HEK293 (cell line): ENCODE data around the gene TBC1D22A.
A peak's percentile ranks its signal among the peaks of the same experiment; 100 is the strongest.

ENCODE experiments used
- CTCF ChIA-PET: fragments of 350-600 bp; formaldehyde crosslinking; extraction: SDS; loops from one replicate; lab custom pipeline; 2021; ENCODE audit warnings: antibody characterized with exemption; lab: Yijun Ruan, JAX
- POLR2A ChIA-PET: fragments of 300-600 bp; formaldehyde crosslinking; extraction: SDS; loops from one replicate; lab custom pipeline; 2020; ENCODE audit warnings: antibody characterized with exemption, inconsistent platforms; lab: Yijun Ruan, JAX
- H3K27ac ChIP-seq: fragments of 200-500 bp; sonication (Bioruptor generic); 2 replicates; pipeline ENCODE4 v1.5.1; 2014; ENCODE audit warnings: low read depth, low read length, control low read depth, inconsistent platforms; ENCODE audit errors: extremely low read depth
- H3K36me3 ChIP-seq, 2 experiments: fragments of 200-500 bp in 1 of 2; sonication (Bioruptor generic) in 1 of 2; 1 replicate in 1 of 2; 2 replicates in 1 of 2; pipeline ENCODE4 v1.5.1; 2014 to 2017; ENCODE audit warnings: inconsistent platforms in 2 of 2, low read length in 2 of 2; ENCODE audit not compliant: control insufficient read depth in 2 of 2, insufficient read depth in 1 of 2
- H3K4me1 ChIP-seq: fragments of 200-500 bp; sonication (Bioruptor generic); 2 replicates; pipeline ENCODE4 v1.5.1; 2014; ENCODE audit warnings: mild to moderate bottlenecking, low read length, inconsistent platforms; ENCODE audit not compliant: control insufficient read depth, insufficient read depth
- H3K4me3 ChIP-seq: 2 replicates; pipeline ENCODE4 v1.5.1; 2011; ENCODE audit warnings: low read depth, mild to moderate bottlenecking, control low read depth, low read length, moderate library complexity
- H3K9me3 ChIP-seq: fragments of 200-500 bp; sonication (Bioruptor generic); 2 replicates; pipeline ENCODE4 v1.5.1; 2014; ENCODE audit warnings: low read depth, low read length, inconsistent platforms; ENCODE audit not compliant: control insufficient read depth, insufficient read depth
- EGR2 ChIP-seq: fragments of 450-650 bp; formaldehyde crosslinking; IDR thresholded peaks from 2 replicates; pipeline ENCODE4 v1.5.1; 2016; ENCODE audit warnings: low read depth, missing biosample characterization, missing genetic modification characterization
- HOXA7 ChIP-seq: sonication (generic); formaldehyde crosslinking; IDR thresholded peaks from 2 replicates; pipeline ENCODE4 v1.8.1; 2022; ENCODE audit warnings: missing genetic modification reagents, borderline replicate concordance
- KLF16 ChIP-seq: fragments of 450-650 bp; formaldehyde crosslinking; IDR thresholded peaks from 2 replicates; pipeline ENCODE4 v1.5.1; 2017; ENCODE audit warnings: missing biosample characterization, missing genetic modification characterization
- MEIS1 ChIP-seq: sonication (generic); formaldehyde crosslinking; IDR thresholded peaks from 2 replicates; pipeline ENCODE4 v1.8.1; 2022; ENCODE audit warnings: missing genetic modification reagents, mild to moderate bottlenecking, borderline replicate concordance
- RBAK ChIP-seq: fragments of 450-650 bp; formaldehyde crosslinking; IDR thresholded peaks from 2 replicates; pipeline ENCODE4 v1.5.1; 2016; ENCODE audit warnings: missing biosample characterization, missing genetic modification characterization
- SCRT1 ChIP-seq: fragments of 450-650 bp; formaldehyde crosslinking; IDR thresholded peaks from 2 replicates; pipeline ENCODE4 v1.5.1; 2016; ENCODE audit warnings: missing biosample characterization, missing genetic modification characterization, borderline replicate concordance
- SP3 ChIP-seq: fragments of 450-650 bp; formaldehyde crosslinking; IDR thresholded peaks from 2 replicates; pipeline ENCODE4 v1.5.1; 2016; ENCODE audit warnings: missing biosample characterization, missing genetic modification characterization
- ZBTB21 ChIP-seq: fragments of 450-650 bp; formaldehyde crosslinking; IDR thresholded peaks from 2 replicates; pipeline ENCODE4 v1.5.1; 2017; ENCODE audit warnings: missing biosample characterization, missing genetic modification characterization
- ZIC2 ChIP-seq: fragments of 450-650 bp; formaldehyde crosslinking; IDR thresholded peaks from 2 replicates; pipeline ENCODE4 v1.5.1; 2016; ENCODE audit warnings: missing biosample characterization, missing genetic modification characterization
- ZNF10 ChIP-seq: fragments of 450-650 bp; formaldehyde crosslinking; IDR thresholded peaks from 2 replicates; pipeline ENCODE4 v1.5.1; 2017; ENCODE audit warnings: missing biosample characterization, missing genetic modification characterization
- ZNF324 ChIP-seq: fragments of 450-650 bp; formaldehyde crosslinking; IDR thresholded peaks from 2 replicates; pipeline ENCODE4 v1.5.1; 2016; ENCODE audit warnings: missing biosample characterization, missing genetic modification characterization
- ZNF354C ChIP-seq: fragments of 450-650 bp; formaldehyde crosslinking; IDR thresholded peaks from 2 replicates; pipeline ENCODE4 v1.5.1; 2016; ENCODE audit warnings: missing biosample characterization, missing genetic modification characterization, low read depth, borderline replicate concordance
- ZNF366 ChIP-seq: fragments of 450-650 bp; formaldehyde crosslinking; conservative IDR thresholded peaks from 2 replicates; pipeline ENCODE4 v1.5.1; 2016; ENCODE audit warnings: missing biosample characterization, missing genetic modification characterization
- ZNF37A ChIP-seq: fragments of 450-650 bp; IDR thresholded peaks from 2 replicates; pipeline ENCODE4 v1.5.1; 2018; ENCODE audit warnings: missing biosample characterization, missing genetic modification characterization
- ZNF394 ChIP-seq: fragments of 450-650 bp; formaldehyde crosslinking; IDR thresholded peaks from 2 replicates; pipeline ENCODE4 v1.5.1; 2016; ENCODE audit warnings: missing biosample characterization, missing genetic modification characterization, mild to moderate bottlenecking, moderate library complexity, borderline replicate concordance
- ZNF473 ChIP-seq: fragments of 450-650 bp; formaldehyde crosslinking; IDR thresholded peaks from 2 replicates; pipeline ENCODE4 v1.5.1; 2017; ENCODE audit warnings: missing biosample characterization, missing genetic modification characterization
- ZNF670 ChIP-seq: fragments of 450-650 bp; formaldehyde crosslinking; IDR thresholded peaks from 2 replicates; pipeline ENCODE4 v1.5.1; 2016; ENCODE audit warnings: missing biosample characterization, missing genetic modification characterization, low read depth
- ZNF843 ChIP-seq: fragments of 450-650 bp; formaldehyde crosslinking; IDR thresholded peaks from 2 replicates; pipeline ENCODE4 v1.5.1; 2016; ENCODE audit warnings: missing biosample characterization, missing genetic modification characterization
- ZXDB ChIP-seq: fragments of 450-650 bp; formaldehyde crosslinking; IDR thresholded peaks from 2 replicates; pipeline ENCODE4 v1.5.1; 2016; ENCODE audit warnings: missing biosample characterization, missing genetic modification characterization
- TF ChIP-seq, protein P1 (sequence below): fragments of 450-650 bp; IDR thresholded peaks from 2 replicates; pipeline ENCODE4 v1.5.1; 2018; ENCODE audit warnings: missing biosample characterization, mild to moderate bottlenecking, missing genetic modification characterization
- TF ChIP-seq, protein P2 (sequence below): fragments of 450-650 bp; formaldehyde crosslinking; IDR thresholded peaks from 2 replicates; pipeline ENCODE4 v1.5.1; 2016; ENCODE audit warnings: missing biosample characterization, missing genetic modification characterization
- TF ChIP-seq, protein P3 (sequence below): fragments of 450-650 bp; formaldehyde crosslinking; IDR thresholded peaks from 2 replicates; pipeline ENCODE4 v1.5.1; 2016; ENCODE audit warnings: missing biosample characterization, missing genetic modification characterization
- TF ChIP-seq, protein P4 (sequence below): fragments of 450-650 bp; formaldehyde crosslinking; IDR thresholded peaks from 2 replicates; pipeline ENCODE4 v1.5.1; 2017; ENCODE audit warnings: missing biosample characterization, missing genetic modification characterization
- TF ChIP-seq, protein P5 (sequence below): IDR thresholded peaks from 2 replicates; pipeline ENCODE4 v1.6.1; 2011; ENCODE audit warnings: mild to moderate bottlenecking, low read depth, low read length, borderline replicate concordance

TBC1D22A gene

DNA sequence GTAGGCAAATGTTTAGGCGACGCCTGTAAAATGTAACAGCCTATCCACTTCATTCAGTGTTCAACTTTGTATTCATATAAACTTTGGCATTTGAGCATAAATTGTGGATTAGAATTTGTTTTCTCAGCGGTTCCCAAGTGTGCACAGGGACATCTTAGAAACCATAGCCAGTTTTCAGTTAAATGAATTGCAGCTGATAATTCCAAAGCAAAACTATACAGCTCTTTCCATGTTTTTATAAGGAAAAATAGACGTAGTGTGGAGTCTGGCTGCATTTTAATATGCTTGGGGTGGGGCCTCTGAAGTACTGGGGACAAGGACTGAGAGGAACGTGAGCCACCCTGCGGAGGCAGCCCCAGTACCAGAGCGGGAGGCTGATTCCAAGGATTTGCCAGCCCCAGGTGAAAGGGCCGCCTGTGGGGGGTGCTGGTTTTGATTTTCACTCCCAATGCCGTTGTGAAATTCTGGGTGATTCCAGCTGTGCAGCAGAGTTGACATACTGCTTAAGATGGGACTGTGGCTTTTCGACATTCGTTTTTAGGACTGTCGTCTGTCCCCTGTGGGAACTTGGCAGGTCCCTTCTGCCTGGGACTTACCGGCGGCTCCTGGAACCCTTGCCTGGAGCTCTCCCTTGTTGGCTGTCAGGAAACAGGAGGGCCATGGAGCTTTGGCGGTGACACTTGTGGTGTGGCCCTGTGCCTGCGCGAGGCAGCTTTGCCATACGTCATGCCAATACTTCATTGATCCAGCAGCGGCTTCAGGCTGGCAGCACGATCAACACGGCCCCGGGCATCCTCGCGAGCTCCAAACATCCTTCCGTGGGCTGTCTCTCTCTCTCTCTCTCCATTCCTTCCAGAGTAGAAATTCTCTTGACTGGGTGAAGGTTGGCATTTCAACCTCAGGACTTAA, 370.9 kb downstream of the TBC1D22A start:
- Histone ChIP-seq H3K4me1 (peaks cover 4% of the 10 kb centered on the region; the same call in 1 of the 2 replicates), H3K9me3 (no peaks in the 10 kb centered on the region), H3K27ac (no peak overlapping the region), H3K4me3 (no peak overlapping the region), H3K36me3 (no peaks in the 10 kb centered on the region)
- ChIA-PET POLR2A (no interaction called here), CTCF (interaction anchor here (0.6 kb wide), 1 partner anchor 330 kb away, joined by 4 read pairs; no protein-coding TSS in a partner anchor)
- TF ChIP-seq ZIC2 (tag by site-specific recombination) (peak; percentile 84), SP3 (tag by site-specific recombination) (no peak)

DNA sequence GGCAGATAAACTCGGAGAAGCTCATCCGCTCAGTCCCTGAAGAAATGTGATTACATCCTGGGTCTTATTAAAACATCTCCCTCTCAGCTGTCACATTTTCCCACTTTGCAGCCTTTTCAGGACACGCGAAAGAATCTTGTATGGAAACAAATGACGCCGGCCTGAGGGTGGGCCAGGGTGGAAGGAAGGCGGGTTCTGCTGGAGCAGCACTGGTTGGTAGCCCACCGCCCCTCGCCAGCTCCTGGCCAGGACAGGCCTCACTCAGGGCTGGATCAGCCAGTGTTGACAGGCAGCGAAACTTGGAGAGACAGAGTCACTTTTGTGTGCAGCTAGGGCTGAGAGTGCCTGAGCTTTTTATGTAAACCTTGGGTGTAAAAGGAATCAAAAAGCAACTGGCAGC, 371.8 kb downstream of the TBC1D22A start:
- Histone ChIP-seq H3K4me1 (peaks cover 4% of the 10 kb centered on the region; the same call in 1 of the 2 replicates), H3K9me3 (no peaks in the 10 kb centered on the region), H3K4me3 (no peak overlapping the region), H3K27ac (no peak overlapping the region), H3K36me3 (no peaks in the 10 kb centered on the region)
- TF ChIP-seq RBAK (tag by site-specific recombination) (no peak), ZNF354C (tag by site-specific recombination) (no peak), ZNF324 (tag by site-specific recombination) (no peak), ZBTB21 (no peak), ZNF366 (tag by site-specific recombination) (no peak), MEIS1 (no peak), EGR2 (tag by site-specific recombination) (no peak), SCRT1 (no peak)
- TF ChIP-seq, protein P1, sequence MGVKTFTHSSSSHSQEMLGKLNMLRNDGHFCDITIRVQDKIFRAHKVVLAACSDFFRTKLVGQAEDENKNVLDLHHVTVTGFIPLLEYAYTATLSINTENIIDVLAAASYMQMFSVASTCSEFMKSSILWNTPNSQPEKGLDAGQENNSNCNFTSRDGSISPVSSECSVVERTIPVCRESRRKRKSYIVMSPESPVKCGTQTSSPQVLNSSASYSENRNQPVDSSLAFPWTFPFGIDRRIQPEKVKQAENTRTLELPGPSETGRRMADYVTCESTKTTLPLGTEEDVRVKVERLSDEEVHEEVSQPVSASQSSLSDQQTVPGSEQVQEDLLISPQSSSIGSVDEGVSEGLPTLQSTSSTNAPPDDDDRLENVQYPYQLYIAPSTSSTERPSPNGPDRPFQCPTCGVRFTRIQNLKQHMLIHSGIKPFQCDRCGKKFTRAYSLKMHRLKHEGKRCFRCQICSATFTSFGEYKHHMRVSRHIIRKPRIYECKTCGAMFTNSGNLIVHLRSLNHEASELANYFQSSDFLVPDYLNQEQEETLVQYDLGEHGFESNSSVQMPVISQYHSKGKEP, result no peak
- TF ChIP-seq, protein P2, sequence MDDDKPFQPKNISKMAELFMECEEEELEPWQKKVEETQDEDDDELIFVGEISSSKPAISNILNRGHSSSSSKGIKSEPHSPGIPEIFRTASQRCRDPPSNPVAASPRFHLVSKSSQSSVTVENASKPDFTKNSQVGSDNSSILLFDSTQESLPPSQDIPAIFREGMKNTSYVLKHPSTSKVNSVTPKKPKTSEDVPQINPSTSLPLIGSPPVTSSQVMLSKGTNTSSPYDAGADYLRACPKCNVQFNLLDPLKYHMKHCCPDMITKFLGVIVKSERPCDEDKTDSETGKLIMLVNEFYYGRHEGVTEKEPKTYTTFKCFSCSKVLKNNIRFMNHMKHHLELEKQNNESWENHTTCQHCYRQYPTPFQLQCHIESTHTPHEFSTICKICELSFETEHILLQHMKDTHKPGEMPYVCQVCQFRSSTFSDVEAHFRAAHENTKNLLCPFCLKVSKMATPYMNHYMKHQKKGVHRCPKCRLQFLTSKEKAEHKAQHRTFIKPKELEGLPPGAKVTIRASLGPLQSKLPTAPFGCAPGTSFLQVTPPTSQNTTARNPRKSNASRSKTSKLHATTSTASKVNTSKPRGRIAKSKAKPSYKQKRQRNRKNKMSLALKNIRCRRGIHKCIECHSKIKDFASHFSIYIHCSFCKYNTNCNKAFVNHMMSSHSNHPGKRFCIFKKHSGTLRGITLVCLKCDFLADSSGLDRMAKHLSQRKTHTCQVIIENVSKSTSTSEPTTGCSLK (tag by site-specific recombination), result no peak
- CTCF ChIA-PET, result no interaction called here
- POLR2A ChIA-PET, result no interaction called here

DNA sequence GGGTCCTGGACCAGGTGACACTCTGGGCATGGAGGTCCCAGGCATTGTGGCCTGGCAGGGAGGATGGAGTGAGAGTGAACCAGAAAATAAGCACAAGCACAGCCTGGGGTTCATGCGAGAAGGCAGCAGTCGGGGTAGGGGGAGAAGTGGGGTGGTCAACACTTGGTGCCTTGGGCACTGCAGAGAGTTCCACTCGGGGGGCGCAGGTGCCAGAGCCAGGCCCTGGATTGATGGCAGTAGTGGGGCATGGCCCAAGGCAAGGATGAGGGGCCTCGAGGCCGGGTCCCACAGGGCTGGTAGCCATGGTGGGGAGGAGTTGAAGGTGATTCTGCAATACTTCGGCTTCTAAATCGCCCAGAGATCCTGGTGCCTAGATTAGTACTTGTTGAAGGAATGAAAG, 372.9 kb downstream of the TBC1D22A start:
- Histone ChIP-seq H3K27ac (no peak overlapping the region), H3K4me3 (no peak overlapping the region), H3K36me3 (no peaks in the 10 kb centered on the region), H3K4me1 (no peaks in the 10 kb centered on the region), H3K9me3 (no peaks in the 10 kb centered on the region)
- CTCF ChIA-PET, result no interaction called here
- POLR2A ChIA-PET, result no interaction called here
- TF ChIP-seq ZNF394 (tag by site-specific recombination) (no peak), ZNF843 (no peak), ZNF37A (tag by site-specific recombination) (no peak), ZNF473 (no peak), ZNF670 (tag by site-specific recombination) (no peak), HOXA7 (no peak), ZXDB (tag by site-specific recombination) (no peak), ZNF10 (no peak), KLF16 (tag by site-specific recombination) (no peak)
- TF ChIP-seq, protein P3, sequence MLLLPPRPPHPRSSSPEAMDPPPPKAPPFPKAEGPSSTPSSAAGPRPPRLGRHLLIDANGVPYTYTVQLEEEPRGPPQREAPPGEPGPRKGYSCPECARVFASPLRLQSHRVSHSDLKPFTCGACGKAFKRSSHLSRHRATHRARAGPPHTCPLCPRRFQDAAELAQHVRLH, result no peak
- TF ChIP-seq, protein P4, sequence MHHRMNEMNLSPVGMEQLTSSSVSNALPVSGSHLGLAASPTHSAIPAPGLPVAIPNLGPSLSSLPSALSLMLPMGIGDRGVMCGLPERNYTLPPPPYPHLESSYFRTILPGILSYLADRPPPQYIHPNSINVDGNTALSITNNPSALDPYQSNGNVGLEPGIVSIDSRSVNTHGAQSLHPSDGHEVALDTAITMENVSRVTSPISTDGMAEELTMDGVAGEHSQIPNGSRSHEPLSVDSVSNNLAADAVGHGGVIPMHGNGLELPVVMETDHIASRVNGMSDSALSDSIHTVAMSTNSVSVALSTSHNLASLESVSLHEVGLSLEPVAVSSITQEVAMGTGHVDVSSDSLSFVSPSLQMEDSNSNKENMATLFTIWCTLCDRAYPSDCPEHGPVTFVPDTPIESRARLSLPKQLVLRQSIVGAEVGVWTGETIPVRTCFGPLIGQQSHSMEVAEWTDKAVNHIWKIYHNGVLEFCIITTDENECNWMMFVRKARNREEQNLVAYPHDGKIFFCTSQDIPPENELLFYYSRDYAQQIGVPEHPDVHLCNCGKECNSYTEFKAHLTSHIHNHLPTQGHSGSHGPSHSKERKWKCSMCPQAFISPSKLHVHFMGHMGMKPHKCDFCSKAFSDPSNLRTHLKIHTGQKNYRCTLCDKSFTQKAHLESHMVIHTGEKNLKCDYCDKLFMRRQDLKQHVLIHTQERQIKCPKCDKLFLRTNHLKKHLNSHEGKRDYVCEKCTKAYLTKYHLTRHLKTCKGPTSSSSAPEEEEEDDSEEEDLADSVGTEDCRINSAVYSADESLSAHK (tag by site-specific recombination), result no peak
- TF ChIP-seq, protein P5, sequence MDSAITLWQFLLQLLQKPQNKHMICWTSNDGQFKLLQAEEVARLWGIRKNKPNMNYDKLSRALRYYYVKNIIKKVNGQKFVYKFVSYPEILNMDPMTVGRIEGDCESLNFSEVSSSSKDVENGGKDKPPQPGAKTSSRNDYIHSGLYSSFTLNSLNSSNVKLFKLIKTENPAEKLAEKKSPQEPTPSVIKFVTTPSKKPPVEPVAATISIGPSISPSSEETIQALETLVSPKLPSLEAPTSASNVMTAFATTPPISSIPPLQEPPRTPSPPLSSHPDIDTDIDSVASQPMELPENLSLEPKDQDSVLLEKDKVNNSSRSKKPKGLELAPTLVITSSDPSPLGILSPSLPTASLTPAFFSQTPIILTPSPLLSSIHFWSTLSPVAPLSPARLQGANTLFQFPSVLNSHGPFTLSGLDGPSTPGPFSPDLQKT, result no peak
